ENCODE results near the gene BICC1.

Gene BICC1

GRCh38 chr10:58608351-58608750, 95.7 kb downstream of the BICC1 start:
- no peak for DNase-seq (ENCODE audit: low read depth)

- DNase-seq (ENCODE audit: low read depth) = no peak
Observed at GRCh38 chr10:58608826-58609531, 96.3 kb downstream of the BICC1 start.

GRCh38 chr10:58609532-58610150, 97.0 kb downstream of the BICC1 start:
- DNase-seq (ENCODE audit: low read depth) = no peak

- DNase-seq (ENCODE audit: low read depth) = no peak
Observed at GRCh38 chr10:58615237-58615935, 102.7 kb downstream of the BICC1 start.

GRCh38 chr10:58618158-58618676, 105.5 kb downstream of the BICC1 start:
- no peak for DNase-seq (ENCODE audit: low read depth)

- DNase-seq (ENCODE audit: low read depth) = no peak
Observed at GRCh38 chr10:58621379-58622077, 108.9 kb downstream of the BICC1 start.

GRCh38 chr10:58622246-58622645, 109.6 kb downstream of the BICC1 start:
- DNase-seq (ENCODE audit: low read depth) = no peak

- DNase-seq (ENCODE audit: low read depth) = no peak
Observed at GRCh38 chr10:58625070-58625469, 112.4 kb downstream of the BICC1 start.

GRCh38 chr10:58627392-58627791, 114.7 kb downstream of the BICC1 start:
- DNase-seq (ENCODE audit: low read depth) = no peak

GRCh38 chr10:58631715-58632114, 119.0 kb downstream of the BICC1 start:
- no peak for DNase-seq (ENCODE audit: low read depth)

- no peak for DNase-seq (ENCODE audit: low read depth)
Observed at GRCh38 chr10:58632216-58632615, 119.5 kb downstream of the BICC1 start.

GRCh38 chr10:58637352-58637751, 124.7 kb downstream of the BICC1 start:
- no peak for DNase-seq (ENCODE audit: low read depth)

- no peak for DNase-seq (ENCODE audit: low read depth)
Observed at GRCh38 chr10:58638388-58638787, 125.7 kb downstream of the BICC1 start.

- no peak for DNase-seq (ENCODE audit: low read depth)
Observed at GRCh38 chr10:58641095-58641531, 128.4 kb downstream of the BICC1 start.

- DNase-seq (ENCODE audit: low read depth) = no peak
Observed at GRCh38 chr10:58641708-58642107, 129.0 kb downstream of the BICC1 start.

GRCh38 chr10:58642283-58642682, 129.6 kb downstream of the BICC1 start:
- no peak for DNase-seq (ENCODE audit: low read depth)

GRCh38 chr10:58642916-58643428, 130.3 kb downstream of the BICC1 start:
- DNase-seq (ENCODE audit: low read depth) = no peak

- no peak for DNase-seq (ENCODE audit: low read depth)
Observed at GRCh38 chr10:58644311-58644710, 131.6 kb downstream of the BICC1 start.

GRCh38 chr10:58645416-58646146, 132.9 kb downstream of the BICC1 start:
- DNase-seq (ENCODE audit: low read depth) = no peak

GRCh38 chr10:58647376-58648112, 134.9 kb downstream of the BICC1 start:
- no peak for DNase-seq (ENCODE audit: low read depth)

- no peak for DNase-seq (ENCODE audit: low read depth)
Observed at GRCh38 chr10:58648131-58648530, 135.5 kb downstream of the BICC1 start.

Data from activated T-cell treated with anti-CD3 and anti-CD28 coated beads for 1 hour (primary cell).